Hepatocyte (in vitro differentiated cells): ENCODE measurements around the gene SIGLEC11.
"Not testable (repeated sequence)": the region's sequence is repeated elsewhere in the genome, so short reads cannot be mapped to it uniquely, and the experiment has no call there.

ENCODE experiments used
- CTCF ChIP-seq: fragments of 200-600 bp; sonication (generic); IDR thresholded peaks from 2 replicates; pipeline ENCODE4 v1.5.1; 2016; ENCODE audit warnings: antibody characterized with exemption, mild to moderate bottlenecking; ENCODE audit not compliant: poor library complexity
- EZH2 ChIP-seq: fragments of 200-600 bp; sonication (generic); IDR thresholded peaks from 2 replicates; pipeline ENCODE4 v1.6.1; 2016; ENCODE audit warnings: antibody characterized with exemption, mild to moderate bottlenecking, borderline replicate concordance
- EZH2phosphoT487 ChIP-seq: fragments of 200-600 bp; sonication (generic); IDR thresholded peaks from one replicate; pipeline ENCODE4 v1.6.1; 2018; ENCODE audit warnings: antibody characterized with exemption, mild to moderate bottlenecking, low read depth, moderate library complexity; ENCODE audit not compliant: unreplicated experiment, severe bottlenecking

DNA sequence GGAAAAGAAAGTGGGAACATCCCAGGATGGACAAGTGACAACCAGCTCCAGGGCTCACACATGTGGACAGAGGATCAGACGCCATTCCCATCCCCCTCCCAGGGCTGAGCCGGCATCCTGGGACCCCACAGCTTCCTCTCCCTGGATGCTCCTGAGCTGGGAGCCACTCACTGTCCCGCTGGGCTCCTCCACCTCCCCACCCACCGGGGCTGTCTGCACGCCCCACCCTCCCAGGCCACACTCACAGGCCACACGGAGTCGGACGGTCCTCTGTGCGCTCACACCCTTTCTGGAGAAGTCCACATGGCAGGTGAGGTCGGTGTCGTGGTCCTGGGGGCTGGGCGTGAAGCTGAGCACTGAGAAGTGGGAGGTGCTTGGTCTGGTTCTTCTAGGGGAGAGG, 1.1 kb downstream of the SIGLEC11 start:
- not testable (repeated sequence) for TF ChIP-seq CTCF, EZH2, EZH2phosphoT487
